ENCODE results near the gene SLAMF9. TPM values are rescaled to one million over a fixed set of nuclear protein-coding genes. Genes with fewer than 3 reads are reported as not detected.

SLAMF9 gene
- total RNA-seq, 1 experiment from 2014 or later: not detected

DNA sequence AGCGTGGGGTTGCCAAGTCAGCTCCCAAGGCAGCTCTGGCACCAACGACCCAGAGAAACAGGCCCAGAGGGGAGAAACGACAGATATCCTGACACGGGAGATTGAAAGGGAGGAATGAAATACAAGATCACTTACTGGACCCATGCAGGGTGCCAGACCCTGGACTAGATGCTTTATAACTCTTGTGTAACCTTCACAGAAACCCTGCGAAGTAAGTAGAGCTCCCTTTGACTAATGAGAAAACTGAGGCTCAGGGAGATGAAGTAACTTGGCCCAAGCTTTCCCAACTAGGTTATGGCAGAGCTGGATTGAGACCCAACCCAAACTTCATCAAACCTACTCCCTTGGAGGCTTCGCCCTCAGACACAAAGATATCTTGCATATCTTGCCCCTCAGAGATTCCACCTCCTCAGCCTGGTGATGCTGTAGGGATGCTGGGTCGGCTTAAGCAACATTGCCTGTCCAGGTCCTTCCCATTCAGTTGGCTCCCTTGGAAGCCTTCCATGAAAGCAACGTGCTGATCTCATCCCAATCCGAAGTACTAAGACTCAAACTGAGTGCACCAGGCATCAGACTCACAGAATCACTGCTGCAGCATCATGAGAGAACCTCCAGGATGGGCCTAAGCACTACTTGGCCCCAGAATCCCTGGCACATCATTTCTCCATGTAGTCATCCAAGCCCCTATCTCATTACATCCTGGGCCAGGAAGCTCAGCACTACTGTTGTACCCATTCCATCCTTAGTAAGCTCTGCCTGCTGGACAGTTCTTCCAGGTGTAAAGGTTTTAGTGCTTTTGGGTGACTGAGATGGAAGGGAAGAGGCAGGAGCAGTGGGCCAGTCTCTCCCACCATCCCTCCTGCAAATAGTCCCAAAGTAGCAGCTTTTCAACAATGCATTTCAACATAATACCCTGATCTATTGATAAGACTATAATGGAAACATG, 7.5 kb downstream of the SLAMF9 start:
- no peak for DNase-seq (ENCODE audit: low read depth)

DNA sequence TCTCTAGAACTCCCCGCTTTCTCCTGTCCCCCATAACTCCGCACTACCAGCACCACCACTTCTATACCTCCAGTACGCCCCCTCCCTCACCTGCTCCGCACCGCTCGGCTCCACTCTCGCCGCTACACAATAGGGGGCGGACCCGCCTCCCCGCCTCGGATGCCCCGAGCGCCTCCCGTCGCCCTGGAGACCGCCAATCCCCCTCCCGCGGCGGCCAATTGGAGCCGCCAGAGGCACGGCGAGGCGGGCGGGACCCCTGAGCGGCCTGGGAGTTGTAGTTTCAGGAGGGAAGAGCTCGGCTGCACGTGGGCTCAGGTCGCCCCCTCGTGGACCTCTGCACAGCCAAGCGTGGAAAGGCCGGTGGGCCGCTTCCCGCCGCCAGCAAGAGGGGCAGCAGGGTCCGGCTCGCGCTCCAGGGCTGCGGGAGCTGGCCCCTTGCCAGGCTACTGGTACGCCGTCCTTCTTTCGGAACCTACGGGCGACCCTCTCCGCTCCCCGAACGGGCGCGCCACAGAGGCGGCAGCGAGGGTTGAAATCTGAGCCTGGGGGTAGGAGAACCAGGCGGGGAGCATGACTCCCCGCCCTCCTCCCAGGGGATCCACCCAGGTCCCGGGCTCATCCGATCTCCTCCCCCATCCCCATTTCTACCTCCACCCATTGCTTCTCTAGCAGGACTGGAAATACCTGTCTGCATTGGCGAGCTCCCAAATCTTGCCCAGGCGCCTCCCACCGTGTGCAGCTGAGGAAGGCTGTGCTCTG, 8.4 kb downstream of the SLAMF9 start, which contains the start of gene IGSF9:
IGSF9 (minus strand) TSS at position 131 of the 759 bp plus-strand sequence. CDS start 2,159 bp downstream, outside the sequence.
- peak; percentile 72 for DNase-seq (ENCODE audit: low read depth)

DNA sequence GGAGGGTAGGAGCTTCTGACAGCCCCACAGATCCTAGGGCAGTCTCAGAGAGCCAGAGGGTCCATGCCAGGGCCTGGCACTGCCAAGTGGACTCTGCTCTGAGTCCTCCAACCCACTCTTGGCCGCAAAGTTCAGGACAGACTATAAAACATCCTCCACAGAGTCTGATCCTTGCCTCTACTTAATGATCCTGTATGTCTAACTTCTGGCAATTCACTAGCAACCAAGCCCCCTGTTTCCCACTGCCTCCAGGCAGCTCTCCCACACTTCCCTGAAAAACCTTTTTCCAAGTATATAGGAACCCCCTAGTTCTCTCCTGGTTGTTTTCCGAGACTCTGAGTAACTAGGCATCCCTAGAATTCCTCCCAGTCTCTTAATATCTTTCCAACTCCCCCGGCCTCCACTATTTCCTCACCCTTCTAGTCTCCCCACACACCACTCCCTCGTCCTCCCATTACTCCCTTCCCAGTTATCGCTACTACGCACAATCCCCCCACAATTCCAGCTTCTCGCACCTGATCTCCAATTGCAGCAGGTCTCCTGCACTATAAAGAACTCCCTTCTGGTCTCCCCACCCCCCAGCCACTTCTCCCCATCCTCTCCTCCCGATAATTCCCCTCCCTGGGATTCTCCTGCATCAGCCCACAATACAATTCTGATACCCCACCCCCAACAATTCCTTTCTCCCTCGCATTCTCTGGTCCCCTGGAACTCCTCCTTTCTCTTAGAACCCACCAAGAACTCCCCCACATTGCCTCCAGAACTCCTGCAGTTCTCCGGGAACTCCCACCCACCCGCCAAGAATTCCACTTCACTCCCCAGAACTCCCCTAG, 9.2 kb downstream of the SLAMF9 start:
- DNase-seq (ENCODE audit: low read depth): no peak

DNA sequence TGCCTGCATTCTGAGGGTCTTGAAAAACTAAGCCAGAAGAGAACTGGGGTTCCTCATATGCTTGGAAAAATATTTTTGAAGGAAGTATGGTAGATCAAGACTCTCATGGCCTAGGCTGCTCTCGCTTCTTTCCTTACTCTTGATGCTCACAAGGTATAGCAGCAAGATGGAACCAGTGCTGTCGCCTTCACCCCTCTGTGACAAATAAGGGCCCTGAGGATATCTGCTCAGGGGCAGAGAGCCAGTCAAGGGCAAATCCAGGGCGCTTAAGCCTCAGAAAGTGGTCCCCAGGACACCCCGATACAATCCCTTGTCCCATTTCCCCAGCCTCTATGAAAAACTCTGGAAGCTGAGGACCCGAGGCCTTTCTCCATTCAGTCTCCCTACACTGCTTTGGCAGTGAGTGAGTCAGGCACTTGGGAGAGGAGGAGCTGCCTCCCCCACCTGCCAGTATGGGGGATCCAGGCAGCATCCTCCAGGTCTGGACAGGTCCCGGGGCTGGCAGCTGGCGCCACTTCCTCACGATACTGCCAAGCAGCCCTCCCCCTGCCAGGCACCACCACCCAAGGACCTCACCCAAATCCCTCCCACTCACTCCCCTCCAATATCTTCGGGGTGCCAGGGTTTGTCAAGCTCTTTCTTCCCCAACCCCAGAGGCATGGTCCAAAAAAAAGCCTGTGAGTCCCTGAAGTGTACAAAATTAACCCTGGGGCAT, 10.0 kb downstream of the SLAMF9 start:
- DNase-seq (ENCODE audit: low read depth): no peak

DNA sequence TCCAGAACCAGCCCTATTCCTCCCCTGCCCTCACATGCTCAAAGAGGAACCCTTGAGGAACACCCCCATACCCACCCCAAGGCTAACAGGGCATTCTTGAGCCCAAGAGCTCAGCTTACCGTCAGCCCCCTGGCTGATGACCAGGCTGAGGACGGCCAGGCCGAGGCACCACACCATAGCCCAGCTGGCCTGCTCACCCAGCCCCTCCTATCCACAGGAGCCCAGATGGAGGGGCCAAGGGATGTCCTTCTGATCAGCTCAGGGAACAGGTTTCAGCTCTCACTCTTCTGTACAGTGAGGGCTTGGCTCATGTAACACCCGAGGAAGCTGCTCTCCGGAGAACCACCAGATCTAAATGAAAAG, 10.8 kb downstream of the SLAMF9 start:
- no peak for DNase-seq (ENCODE audit: low read depth)

DNA sequence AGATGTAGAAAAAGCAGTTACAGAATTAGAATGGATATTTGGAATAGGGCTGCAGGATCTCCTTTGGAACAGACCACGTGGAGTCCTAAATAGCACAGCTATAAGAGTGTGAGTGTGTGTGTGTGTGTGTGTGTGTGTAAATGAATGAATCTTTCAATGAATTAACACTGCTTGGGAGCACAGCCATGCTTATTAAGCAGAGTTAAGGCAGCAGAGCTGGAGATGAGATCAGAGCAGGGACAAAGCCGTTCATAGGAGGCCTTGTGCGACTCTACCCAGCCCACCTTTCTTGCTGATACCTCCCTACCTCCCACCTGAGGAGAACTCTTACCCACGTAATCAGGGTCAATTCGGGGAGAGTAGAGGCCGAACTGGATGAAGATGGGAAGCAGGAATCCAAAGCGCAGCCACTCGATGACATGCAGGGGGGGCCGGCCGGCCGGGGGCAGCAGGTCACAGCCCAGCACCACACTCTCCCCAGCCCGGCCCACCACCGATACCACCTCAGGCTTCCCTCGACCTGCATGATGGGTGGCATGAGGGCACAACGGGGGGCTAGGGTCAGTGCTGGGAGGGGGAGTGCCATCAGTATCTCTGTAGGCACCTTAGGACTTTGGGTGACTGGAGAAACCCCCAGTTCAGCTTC, 11.3 kb downstream of the SLAMF9 start:
- no peak for DNase-seq (ENCODE audit: low read depth)

DNA sequence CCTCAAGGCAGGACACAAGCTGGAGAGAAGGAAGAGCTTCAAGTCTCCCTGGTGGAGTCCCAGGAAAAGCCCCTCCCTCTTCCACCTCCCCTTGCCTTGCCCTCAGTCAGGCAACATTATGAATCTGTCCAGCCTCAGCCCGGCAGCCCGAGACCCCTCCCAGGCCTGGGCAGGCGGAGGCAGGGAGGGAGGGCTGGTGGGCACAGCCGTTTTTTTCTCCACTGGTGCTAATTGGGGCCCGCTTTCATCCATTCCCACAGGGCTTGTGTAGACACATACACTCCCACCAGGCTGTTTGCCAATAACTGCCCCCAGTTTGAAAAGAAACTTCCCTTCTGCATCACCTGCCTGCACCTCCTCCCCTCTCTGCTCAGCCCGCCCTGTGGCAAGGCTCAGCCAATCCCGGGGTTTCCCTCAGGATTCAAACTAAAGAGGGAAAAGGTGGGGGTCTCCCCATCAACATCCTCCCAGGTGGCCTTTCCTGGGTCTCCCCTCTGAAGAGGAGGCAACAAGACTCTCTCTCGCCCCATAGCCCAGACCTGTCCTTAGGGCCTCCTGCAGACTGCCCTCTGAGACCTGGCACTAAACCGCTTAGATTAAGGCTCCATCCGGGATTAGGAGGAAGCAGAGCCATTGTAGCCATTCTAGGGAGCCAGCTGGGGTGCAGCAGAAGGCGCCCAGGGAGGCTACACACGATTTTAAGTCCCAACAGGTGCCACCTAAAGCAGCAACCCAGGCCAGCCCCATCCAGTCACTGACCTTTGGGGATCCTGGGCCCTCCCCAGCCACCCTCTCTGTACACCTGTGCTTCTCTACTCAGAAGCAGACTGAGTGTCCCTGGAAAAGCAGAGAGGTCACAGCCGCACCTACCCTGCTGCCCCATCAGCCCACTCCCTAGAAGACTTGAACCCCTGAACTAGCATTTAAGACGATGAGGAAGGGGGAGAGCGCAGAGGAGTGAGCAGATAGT, 12.2 kb downstream of the SLAMF9 start:
- no peak for DNase-seq (ENCODE audit: low read depth)

DNA sequence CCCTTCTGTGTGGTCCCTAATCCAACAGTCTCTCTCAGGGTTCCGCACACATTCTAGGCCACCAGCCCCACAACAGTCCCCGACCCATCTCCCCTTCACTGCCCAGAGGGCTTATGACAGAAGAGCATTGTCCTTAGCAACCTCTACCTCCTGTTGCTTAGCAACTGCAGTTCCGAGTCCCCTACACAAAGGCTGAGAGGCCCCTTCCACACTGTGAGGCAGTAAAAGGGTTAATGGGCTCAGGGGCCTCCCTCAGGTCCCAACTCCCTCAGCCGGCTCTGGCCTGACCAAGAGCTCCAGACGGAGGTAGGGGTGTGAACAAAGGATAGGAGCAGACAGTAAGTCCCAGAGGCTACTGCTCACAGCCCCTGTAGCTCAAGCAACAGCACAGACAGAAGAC, 12.9 kb downstream of the SLAMF9 start:
- DNase-seq (ENCODE audit: low read depth): no peak

DNA sequence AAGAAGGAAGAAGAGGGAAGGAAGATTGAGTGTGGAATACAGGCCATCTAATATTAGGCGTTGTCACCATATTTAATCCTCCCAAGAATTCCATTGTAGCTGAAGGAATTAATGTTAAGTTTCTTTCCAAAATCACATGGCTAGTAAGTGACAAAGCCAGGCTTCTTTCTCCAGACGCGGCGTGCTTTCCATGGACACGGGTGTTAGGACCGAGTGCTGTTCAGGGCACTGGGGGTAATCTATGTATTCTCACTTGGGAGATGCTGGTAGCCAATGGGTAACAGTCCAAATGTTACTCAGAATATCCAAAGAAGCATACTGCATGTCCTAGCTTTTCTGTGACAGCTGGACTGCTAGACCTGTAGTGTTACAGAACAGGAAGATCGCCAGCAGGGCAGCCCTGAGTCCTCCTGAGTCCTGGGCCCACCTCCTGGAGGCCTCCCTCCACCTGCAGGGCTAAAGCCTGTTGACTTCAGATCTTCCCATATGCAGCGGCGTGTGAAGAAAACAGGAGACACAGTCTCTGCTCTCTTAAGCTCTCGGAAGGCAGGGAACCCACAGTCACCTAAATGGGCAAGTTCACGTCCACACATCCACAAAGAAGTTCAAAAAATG, 13.9 kb downstream of the SLAMF9 start:
- no peak for DNase-seq (ENCODE audit: low read depth)

DNA sequence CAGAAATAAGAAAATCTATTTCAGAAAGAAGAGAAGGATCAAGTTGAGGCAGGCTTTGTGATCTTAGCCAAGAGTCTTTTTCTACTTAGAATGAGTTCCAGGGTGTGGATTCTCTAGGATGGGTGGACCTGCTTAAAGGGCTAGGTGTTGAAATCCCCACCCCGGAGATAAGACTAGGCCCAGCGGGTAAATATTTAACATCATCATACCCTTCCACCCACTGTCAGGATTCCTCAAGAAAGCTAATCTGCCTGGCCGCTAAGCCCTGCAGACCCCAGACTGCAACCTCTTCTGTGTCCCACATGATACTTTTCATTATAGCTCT, 14.4 kb downstream of the SLAMF9 start:
- no peak for DNase-seq (ENCODE audit: low read depth)

DNA sequence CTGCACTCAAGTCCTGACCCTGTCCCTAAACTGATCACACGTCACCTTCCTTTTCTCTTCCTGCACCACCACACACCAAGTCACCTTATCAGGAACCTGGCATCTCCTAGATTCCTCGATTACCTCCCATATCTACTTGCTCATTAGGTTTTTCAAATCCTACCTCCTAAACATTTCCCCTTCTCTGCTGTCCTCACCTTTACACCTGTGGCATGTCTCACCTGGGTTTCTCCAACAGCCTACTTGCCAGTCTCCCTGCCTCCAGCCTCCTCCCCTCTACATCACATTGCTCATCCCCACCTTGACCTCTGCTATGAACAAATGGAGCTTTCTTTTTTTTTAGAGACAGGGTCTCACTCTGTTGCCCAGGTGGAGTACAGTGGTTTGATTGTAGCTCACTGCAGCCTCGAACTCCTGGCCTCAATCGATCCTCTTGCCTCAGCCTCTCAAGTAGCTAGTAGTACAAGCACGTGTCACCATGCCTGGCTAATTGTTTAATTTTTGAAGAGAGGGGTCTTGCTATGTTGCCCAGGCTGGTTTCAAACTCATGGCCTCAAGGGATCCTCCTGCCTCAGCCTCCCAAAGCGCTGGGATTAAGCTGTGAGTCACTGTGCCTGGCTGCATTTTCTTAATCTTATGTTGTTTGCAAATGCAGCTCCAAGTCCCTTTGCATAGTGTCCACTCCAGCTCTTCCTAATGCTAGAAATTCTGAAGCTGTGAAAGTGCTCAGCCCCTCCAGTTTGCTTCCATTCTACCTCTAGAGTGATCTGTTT, 14.9 kb downstream of the SLAMF9 start:
- DNase-seq (ENCODE audit: low read depth): no peak

DNA sequence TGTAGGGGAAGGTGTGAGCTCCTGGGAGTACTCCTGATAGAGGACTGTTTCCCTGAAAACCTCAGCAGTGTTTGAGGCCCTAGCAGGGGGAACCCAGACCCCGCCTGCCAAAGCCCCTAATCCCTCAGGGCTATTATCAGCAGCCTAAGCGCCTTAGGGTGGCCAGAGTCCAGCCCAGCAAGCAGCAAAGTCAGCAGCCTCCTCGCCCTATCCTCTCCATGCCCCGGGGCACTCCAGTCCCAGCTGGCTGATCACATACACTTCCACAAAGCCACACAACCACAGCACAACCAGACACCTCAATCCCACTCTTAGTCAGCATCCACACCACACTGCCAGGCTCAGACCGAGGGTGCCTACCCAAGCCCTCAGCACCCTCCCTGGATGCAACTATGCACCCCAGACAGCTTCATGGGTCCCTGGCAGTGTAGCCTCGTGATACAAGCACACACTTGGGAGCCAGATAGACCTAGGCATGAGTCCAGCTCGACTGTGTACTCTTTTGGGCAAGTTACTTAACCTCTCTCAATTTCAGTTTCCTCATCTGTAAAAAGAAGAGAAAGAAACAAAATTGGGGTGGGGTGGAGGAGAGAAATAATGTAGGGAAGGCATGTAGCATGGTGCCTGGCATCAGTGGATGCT, 15.7 kb downstream of the SLAMF9 start:
- peak; percentile 58 for DNase-seq (ENCODE audit: low read depth)

DNA sequence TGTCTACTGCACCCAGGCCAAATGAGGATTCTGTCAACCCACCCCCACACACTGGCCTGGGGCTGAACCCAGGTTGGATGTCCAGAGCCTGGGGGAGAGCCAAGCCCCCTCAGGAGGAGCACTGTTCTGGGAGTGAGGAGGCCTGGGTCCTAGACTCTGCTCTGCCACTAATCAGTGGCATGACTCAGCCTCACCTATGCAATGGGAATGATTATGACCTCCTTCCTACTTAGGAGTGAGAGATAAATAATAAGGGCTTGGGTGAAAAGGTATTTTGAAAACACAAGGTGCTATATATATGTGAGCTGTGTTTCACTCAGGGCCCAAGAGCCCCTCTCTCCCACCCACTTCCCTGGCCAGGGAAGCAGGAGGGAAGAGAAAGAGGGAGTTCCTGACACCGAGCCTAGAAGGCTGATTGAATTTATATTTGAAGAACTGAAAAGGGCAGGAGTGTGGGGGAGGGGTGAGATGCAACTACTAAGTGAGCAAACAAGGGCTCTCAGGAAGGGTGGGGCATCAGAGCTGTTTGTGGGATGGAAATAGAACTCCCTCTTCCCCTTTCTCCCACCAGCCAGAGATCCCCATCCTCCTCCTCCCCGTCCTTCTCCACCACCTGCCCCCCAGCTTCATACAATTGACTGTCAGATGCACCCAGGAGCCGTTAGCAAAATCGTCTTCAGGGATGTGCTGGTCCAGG, 16.8 kb downstream of the SLAMF9 start:
- DNase-seq (ENCODE audit: low read depth): no peak

DNA sequence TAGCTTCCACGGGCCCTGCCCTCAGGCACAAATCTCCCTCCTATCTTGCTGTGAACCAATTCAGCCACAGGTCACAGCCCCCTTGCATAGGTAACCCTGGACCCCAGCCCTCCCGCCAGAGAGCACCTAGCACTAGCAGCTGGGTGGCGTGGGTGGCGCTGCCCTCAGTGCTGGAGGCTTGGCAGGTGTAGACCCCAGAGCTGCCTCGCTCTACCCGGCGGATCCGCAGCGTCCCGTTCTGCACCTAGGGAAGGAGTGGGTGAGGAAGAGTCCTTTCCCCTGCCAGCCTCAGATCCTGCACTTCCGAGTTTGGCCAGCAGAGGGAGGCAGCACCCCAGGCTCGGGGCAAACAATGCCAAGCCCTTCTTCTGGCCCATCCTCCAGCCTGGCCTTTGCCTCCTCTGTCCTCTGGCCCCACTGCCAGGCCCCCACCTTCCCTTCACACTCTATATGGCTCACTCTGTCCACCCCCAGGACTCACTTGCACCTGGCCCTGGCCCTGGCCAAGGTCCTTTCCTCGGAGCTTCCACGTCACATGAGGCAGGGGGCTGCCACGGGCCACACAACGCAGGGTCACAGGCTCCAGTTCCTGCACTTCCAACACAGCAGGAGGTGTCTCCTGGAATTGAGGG, 17.6 kb downstream of the SLAMF9 start:
- peak; percentile 57 for DNase-seq (ENCODE audit: low read depth)

DNA sequence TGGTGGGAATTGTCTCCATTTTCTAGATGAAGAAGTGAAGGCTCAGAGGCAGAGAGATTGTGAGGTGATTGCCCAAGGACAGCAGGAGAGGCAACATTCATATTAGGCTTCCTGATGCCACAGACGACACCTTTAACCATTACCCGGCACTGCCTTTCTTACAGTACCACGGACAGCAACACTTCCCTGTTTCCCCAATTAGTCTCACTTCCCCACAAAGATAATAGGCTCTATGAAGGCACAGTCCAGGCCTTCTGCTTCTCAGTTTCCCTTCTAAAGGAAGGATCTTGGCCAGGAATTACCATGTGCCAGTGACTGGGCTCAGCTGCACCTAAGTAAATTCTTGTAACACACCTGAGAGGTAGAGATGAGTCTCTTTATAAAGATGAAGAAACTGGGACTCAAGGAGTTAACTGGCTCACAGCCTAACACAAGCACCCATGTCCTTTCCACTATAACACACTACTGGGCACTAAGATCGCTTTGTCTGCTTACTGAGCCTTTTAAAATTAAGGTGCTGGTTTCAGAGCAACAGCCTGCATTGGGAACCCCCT, 18.2 kb downstream of the SLAMF9 start:
- no peak for DNase-seq (ENCODE audit: low read depth)

DNA sequence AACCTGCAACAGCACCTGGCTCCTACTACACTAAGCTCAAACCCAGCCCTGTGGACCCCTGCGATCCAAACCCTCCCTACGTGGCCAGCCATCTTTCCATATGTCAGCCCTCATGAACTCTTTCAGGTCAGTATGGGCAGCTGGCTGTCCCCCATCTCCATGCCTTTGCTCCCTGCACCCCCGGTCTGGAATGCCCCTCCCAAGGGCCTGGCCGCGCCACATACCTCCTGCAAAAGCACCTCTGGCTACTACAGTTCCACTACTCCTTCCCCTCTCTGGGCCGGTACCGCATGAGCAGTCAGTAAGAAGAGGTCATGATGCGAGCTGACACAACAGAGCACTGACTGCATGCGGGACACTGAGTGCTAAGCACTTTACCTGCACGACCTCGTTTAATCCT, 18.7 kb downstream of the SLAMF9 start:
- DNase-seq (ENCODE audit: low read depth): no peak
